CD8-positive, alpha-beta memory T cell (primary cell): Measurements from ENCODE around the gene NR1D1. TPM values are rescaled to one million over a fixed set of nuclear protein-coding genes. Genes with fewer than 3 reads are reported as not detected.

Source experiments
- CTCF ChIA-PET: fragments of 350-600 bp; sonication (Branson Sonifier 250); formaldehyde crosslinking; loops from one replicate; lab custom pipeline; 2021; ENCODE audit warnings: antibody characterized with exemption; lab: Charles Lee
- POLR2A ChIA-PET: fragments of 350-600 bp; sonication (Branson Sonifier 250); formaldehyde crosslinking; loops from one replicate; lab custom pipeline; 2021; ENCODE audit warnings: antibody characterized with exemption; lab: Charles Lee
- DNase-seq, 5 donors: peaks; one replicate each; pipeline versions ENCODE4 v3.0.0 to v3.0.0-alpha.2; 2020 to 2022; ENCODE audit warnings: mixed read lengths in 1 of 5
- H3K27ac ChIP-seq: one replicate; pipeline ENCODE4 v1.7.0; 2013; ENCODE audit warnings: low read depth, mild to moderate bottlenecking, low read length, moderate library complexity
- H3K27me3 ChIP-seq: 2 replicates; pipeline ENCODE4 v1.7.0; 2013; ENCODE audit warnings: low read length, mild to moderate bottlenecking; ENCODE audit not compliant: insufficient read depth, poor library complexity, severe bottlenecking
- H3K36me3 ChIP-seq: 2 replicates; pipeline ENCODE4 v1.7.0; 2013; ENCODE audit warnings: mild to moderate bottlenecking, low read length, moderate library complexity; ENCODE audit not compliant: insufficient read depth
- H3K4me1 ChIP-seq: 2 replicates; pipeline ENCODE4 v1.7.0; 2013; ENCODE audit warnings: mild to moderate bottlenecking, low read length, moderate library complexity; ENCODE audit not compliant: insufficient read depth
- H3K4me3 ChIP-seq: 2 replicates; pipeline ENCODE4 v1.7.0; 2013; ENCODE audit warnings: mild to moderate bottlenecking, low read length
- H3K9me3 ChIP-seq: 2 replicates; pipeline ENCODE4 v1.7.0; 2013; ENCODE audit warnings: mild to moderate bottlenecking, low read length
- H3K27ac Mint-ChIP-seq, 8 donors: one replicate each; pipeline ENCODE4 v1.8.0; 2020 to 2021; ENCODE audit warnings: mixed read lengths in 8 of 8, mild to moderate bottlenecking in 6 of 8, inconsistent platforms in 3 of 8, moderate library complexity in 3 of 8
- H3K27me3 Mint-ChIP-seq, 2 donors: one replicate each; pipeline ENCODE4 v1.8.0; 2020 to 2021; ENCODE audit warnings: mixed read lengths in 2 of 2, mild to moderate bottlenecking in 1 of 2, moderate library complexity in 1 of 2
- H3K36me3 Mint-ChIP-seq, 3 donors: one replicate each; pipeline ENCODE4 v1.8.0; 2020 to 2021; ENCODE audit warnings: mixed read lengths in 3 of 3, inconsistent platforms in 1 of 3, mild to moderate bottlenecking in 1 of 3
- H3K4me1 Mint-ChIP-seq, 3 donors: one replicate each; pipeline ENCODE4 v1.8.0; 2020 to 2021; ENCODE audit warnings: mixed read lengths in 3 of 3, inconsistent platforms in 1 of 3, mild to moderate bottlenecking in 1 of 3
- H3K4me3 Mint-ChIP-seq, 7 donors: one replicate each; pipeline ENCODE4 v1.8.0; 2020 to 2021; ENCODE audit warnings: mixed read lengths in 7 of 7, mild to moderate bottlenecking in 6 of 7, moderate library complexity in 4 of 7, inconsistent platforms in 2 of 7
- H3K9me3 Mint-ChIP-seq, 5 donors: one replicate each; pipeline ENCODE4 v1.8.0; 2020 to 2022; ENCODE audit warnings: mixed read lengths in 5 of 5, mild to moderate bottlenecking in 3 of 5, moderate library complexity in 2 of 5, inconsistent platforms in 1 of 5
- polyA plus RNA-seq: library from polyadenylated mRNA; unstranded; fragments of 300-500 nt; fragmentation: Illumina TruSeq; gene quantifications from one replicate; pipeline ENCODE4 v1.2.3, GENCODE V29; 2021
- total RNA-seq, 2 experiments: library from RNA; stranded (reverse); gene quantifications; one replicate each; pipeline ENCODE4 v1.2.3, GENCODE V29; 2021

Gene NR1D1
- total and polyA plus RNA-seq, 3 experiments from 2014 or later = 10.0 to 10.4 (median 10.2) TPM

- no peak for DNase-seq
- peaks cover 57 to 70% (median 66%) of the 10 kb centered on the region in 3 donors for H3K4me1 Mint-ChIP-seq
- Histone ChIP-seq H3K36me3 (peaks cover 21% of the 10 kb centered on the region), H3K4me3 (peak overlapping the region; percentile 49), H3K4me1 (peaks cover 61% of the 10 kb centered on the region), H3K27ac (no peak overlapping the region), H3K9me3 (no peaks in the 10 kb centered on the region), H3K27me3 (no peaks in the 10 kb centered on the region)
- H3K27me3 Mint-ChIP-seq = peaks cover 0 to 3% of the 10 kb centered on the region in 2 donors
- peak overlapping the region; percentile 68 to 99 (median 90) for H3K4me3 Mint-ChIP-seq
- H3K36me3 Mint-ChIP-seq = peaks cover 12 to 48% (median 15%) of the 10 kb centered on the region in 3 donors
- CTCF ChIA-PET = interaction anchor here (0.7 to 12.4 kb wide), 7 partner anchors 9 to 70 kb away, joined by 3 to 191 read pairs (median 3); partner anchors contain the start of gene MED24
- peak overlapping the region; percentile 81 to 100 (median 94) for H3K27ac Mint-ChIP-seq
- H3K9me3 Mint-ChIP-seq = no peaks in the 10 kb centered on the region
- POLR2A ChIA-PET = interaction anchor here (1.0 to 2.2 kb wide), 4 partner anchors 11 to 28 kb away, joined by 3 to 10 read pairs (median 5); no protein-coding TSS in a partner anchor
Measured at GRCh38 chr17:40095351-40095943, 4.9 kb downstream of the NR1D1 start.

DNA sequence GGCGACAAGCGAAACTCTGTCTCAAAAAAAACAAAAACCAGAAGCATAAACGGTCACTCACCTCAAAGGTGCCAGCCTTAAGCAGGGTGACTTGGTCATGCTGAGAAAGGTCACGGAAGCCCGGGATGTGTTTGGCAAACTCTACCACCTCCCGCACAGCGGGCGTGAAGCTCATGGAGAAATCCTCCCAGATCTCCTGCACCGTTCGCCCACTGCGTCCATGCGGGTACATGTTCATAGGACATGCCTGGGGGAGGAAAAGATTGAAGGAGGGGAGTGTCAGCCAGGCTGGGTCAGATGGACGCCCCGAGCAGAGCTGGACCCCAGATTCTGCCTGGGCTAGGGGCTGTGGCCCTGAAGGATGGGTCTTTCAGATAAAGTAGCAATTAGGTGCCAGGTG lies 5.5 kb downstream of the NR1D1 start:
- peaks cover 21% of the 10 kb centered on the region for H3K36me3 ChIP-seq
- no peaks in the 10 kb centered on the region for H3K9me3 Mint-ChIP-seq
- no peak overlapping the region for H3K27ac ChIP-seq
- no peaks in the 10 kb centered on the region for H3K27me3 ChIP-seq
- H3K27me3 Mint-ChIP-seq = peaks cover 0 to 3% of the 10 kb centered on the region in 2 donors
- peak overlapping the region in 5 of 7 donors; percentile 8 to 84 (median 47) for H3K4me3 Mint-ChIP-seq
- peak overlapping the region in 7 of 8 donors; percentile 72 to 100 (median 94) for H3K27ac Mint-ChIP-seq
- H3K9me3 ChIP-seq = no peaks in the 10 kb centered on the region
- ChIA-PET CTCF (interaction anchor here (1.2 to 12.4 kb wide), 6 partner anchors 17 to 74 kb away, joined by 3 to 191 read pairs (median 8); partner anchors contain the start of gene MED24), POLR2A (interaction anchor here (0.5 to 2.2 kb wide), 2 partner anchors 18 to 19 kb away, joined by 4 to 7 read pairs; no protein-coding TSS in a partner anchor)
- peaks cover 12 to 50% (median 15%) of the 10 kb centered on the region in 3 donors for H3K36me3 Mint-ChIP-seq
- H3K4me1 Mint-ChIP-seq = peaks cover 53 to 64% (median 60%) of the 10 kb centered on the region in 3 donors
- DNase-seq = no peak
- H3K4me1 ChIP-seq = peaks cover 58% of the 10 kb centered on the region
- no peak overlapping the region for H3K4me3 ChIP-seq

DNA sequence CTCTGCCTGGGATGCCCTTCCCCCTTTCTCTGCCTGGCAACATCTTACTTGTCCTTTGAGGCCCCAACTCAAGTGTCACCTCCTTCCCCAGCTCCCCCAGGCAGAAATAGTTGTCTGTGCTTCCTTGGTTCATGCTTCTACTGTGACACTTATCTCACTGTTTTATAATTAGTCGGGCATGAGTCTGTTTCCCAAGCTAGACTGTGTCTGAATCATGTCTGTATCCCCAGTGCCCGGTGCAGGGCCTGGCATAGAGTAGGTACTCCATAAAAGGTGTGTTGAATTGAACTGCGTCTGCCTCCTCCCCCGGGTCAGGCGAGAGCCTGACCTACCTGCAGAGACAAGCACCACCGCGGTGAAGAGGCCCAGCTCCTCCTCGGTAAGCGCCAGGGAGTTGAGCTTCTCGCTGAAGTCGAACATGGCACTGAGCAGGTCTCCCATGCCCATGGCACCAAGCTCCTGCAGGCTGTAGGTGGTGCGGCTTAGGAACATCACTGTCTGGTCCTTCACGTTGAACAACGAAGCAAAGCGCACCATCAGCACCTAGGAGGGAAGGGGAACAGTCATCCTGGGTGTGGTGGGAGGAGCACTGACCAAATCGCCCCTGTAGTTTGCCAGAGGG lies 6.7 kb downstream of the NR1D1 start:
- Mint-ChIP-seq H3K27me3 (peaks cover 0 to 3% of the 10 kb centered on the region in 2 donors), H3K9me3 (no peaks in the 10 kb centered on the region), H3K27ac (peak overlapping the region; percentile 9 to 94 (median 78)), H3K4me3 (no peak overlapping the region), H3K36me3 (peaks cover 12 to 58% (median 16%) of the 10 kb centered on the region in 3 donors), H3K4me1 (peaks cover 44 to 54% (median 52%) of the 10 kb centered on the region in 3 donors)
- H3K27ac ChIP-seq = no peak overlapping the region
- POLR2A ChIA-PET = interaction anchor here (1.5 kb wide), 1 partner anchor 18 kb away, joined by 9 read pairs; no protein-coding TSS in a partner anchor
- H3K4me1 ChIP-seq = peaks cover 49% of the 10 kb centered on the region
- DNase-seq = no peak
- CTCF ChIA-PET = interaction anchor here (1.2 to 12.4 kb wide), 6 partner anchors 14 to 75 kb away, joined by 3 to 191 read pairs (median 6); no protein-coding TSS in a partner anchor
- H3K4me3 ChIP-seq = no peak overlapping the region
- peaks cover 21% of the 10 kb centered on the region for H3K36me3 ChIP-seq
- no peaks in the 10 kb centered on the region for H3K9me3 ChIP-seq
- no peaks in the 10 kb centered on the region for H3K27me3 ChIP-seq

- no peak overlapping the region for H3K4me3 Mint-ChIP-seq
- POLR2A ChIA-PET = interaction anchor here (1.5 kb wide), 1 partner anchor 19 kb away, joined by 9 read pairs; no protein-coding TSS in a partner anchor
- Histone ChIP-seq H3K27me3 (no peaks in the 10 kb centered on the region), H3K9me3 (no peaks in the 10 kb centered on the region), H3K36me3 (peaks cover 25% of the 10 kb centered on the region), H3K27ac (no peak overlapping the region), H3K4me3 (no peak overlapping the region), H3K4me1 (peaks cover 43% of the 10 kb centered on the region)
- peaks cover 12 to 63% (median 16%) of the 10 kb centered on the region in 3 donors for H3K36me3 Mint-ChIP-seq
- no peak for DNase-seq
- peaks cover 38 to 48% (median 46%) of the 10 kb centered on the region in 3 donors for H3K4me1 Mint-ChIP-seq
- H3K27me3 Mint-ChIP-seq = peaks cover 0 to 3% of the 10 kb centered on the region in 2 donors
- no peaks in the 10 kb centered on the region for H3K9me3 Mint-ChIP-seq
- peak overlapping the region in 6 of 8 donors; percentile 9 to 94 (median 71) for H3K27ac Mint-ChIP-seq
- CTCF ChIA-PET = interaction anchor here (1.2 to 12.4 kb wide), 5 partner anchors 14 to 65 kb away, joined by 3 to 191 read pairs (median 9); no protein-coding TSS in a partner anchor
Measured at GRCh38 chr17:40093005-40093579, 7.3 kb downstream of the NR1D1 start.

- Mint-ChIP-seq H3K36me3 (peaks cover 12 to 67% (median 16%) of the 10 kb centered on the region in 3 donors), H3K4me1 (peaks cover 33 to 43% (median 41%) of the 10 kb centered on the region in 3 donors), H3K9me3 (no peaks in the 10 kb centered on the region), H3K27ac (peak overlapping the region in 3 of 8 donors; percentile 42 to 87 (median 66)), H3K27me3 (peaks cover 0 to 3% of the 10 kb centered on the region in 2 donors), H3K4me3 (no peak overlapping the region)
- CTCF ChIA-PET = interaction anchor here (1.3 to 12.4 kb wide), 3 partner anchors 15 to 19 kb away, joined by 3 to 191 read pairs (median 16); no protein-coding TSS in a partner anchor
- Histone ChIP-seq H3K36me3 (peaks cover 28% of the 10 kb centered on the region), H3K4me3 (no peak overlapping the region), H3K9me3 (no peaks in the 10 kb centered on the region), H3K27ac (no peak overlapping the region), H3K4me1 (peaks cover 38% of the 10 kb centered on the region), H3K27me3 (no peaks in the 10 kb centered on the region)
- POLR2A ChIA-PET = interaction anchor here (1.5 kb wide), 1 partner anchor 20 kb away, joined by 9 read pairs; no protein-coding TSS in a partner anchor
- no peak for DNase-seq
Measured at GRCh38 chr17:40092581-40092980, 7.8 kb downstream of the NR1D1 start.

DNA sequence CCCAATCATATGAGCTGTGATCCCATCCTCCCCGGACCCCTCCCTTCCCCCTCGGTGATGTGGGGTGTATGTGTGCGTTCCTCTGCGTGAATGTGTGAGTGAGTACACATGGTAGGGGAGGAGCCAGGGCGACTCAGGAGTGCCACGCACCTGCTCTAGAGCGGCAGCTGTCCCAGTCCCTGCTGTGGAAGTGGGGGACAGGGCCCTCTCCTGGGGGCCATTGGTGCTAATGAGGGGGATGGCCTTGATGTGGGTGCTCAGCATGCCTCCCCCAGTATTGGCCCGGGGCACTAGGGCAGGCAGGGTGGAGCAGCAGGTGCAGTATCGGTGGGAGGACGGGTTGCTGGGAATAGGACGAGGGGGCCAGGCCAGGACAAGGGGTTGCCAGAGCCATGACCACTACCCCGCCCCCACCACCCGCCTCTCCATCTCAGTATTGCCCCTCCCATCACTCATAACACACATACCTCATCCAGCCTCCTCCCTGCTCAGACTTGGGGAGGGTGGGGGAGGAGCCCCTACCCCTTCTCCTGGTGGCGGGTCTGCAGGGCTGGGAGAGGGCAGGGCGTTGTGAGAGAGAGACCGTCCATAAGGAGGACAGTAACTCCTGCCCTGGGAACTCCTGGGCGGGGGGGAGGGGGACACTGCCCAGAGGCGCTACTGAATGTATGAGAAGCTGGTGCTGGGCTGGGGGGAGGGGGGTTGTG lies 8.5 kb downstream of the NR1D1 start:
- peaks cover 31% of the 10 kb centered on the region for H3K4me1 ChIP-seq
- Mint-ChIP-seq H3K27me3 (peaks cover 0 to 3% of the 10 kb centered on the region in 2 donors), H3K4me3 (no peak overlapping the region), H3K36me3 (peaks cover 18 to 71% (median 19%) of the 10 kb centered on the region in 3 donors), H3K9me3 (no peaks in the 10 kb centered on the region), H3K4me1 (peaks cover 27 to 42% (median 39%) of the 10 kb centered on the region in 3 donors), H3K27ac (no peak overlapping the region)
- POLR2A ChIA-PET = no interaction called here
- no peaks in the 10 kb centered on the region for H3K27me3 ChIP-seq
- no peak for DNase-seq
- H3K36me3 ChIP-seq = peaks cover 33% of the 10 kb centered on the region
- H3K27ac ChIP-seq = no peak overlapping the region
- CTCF ChIA-PET = interaction anchor here (2.2 to 12.4 kb wide), 3 partner anchors 16 to 20 kb away, joined by 16 to 191 read pairs (median 18); no protein-coding TSS in a partner anchor
- H3K9me3 ChIP-seq = no peaks in the 10 kb centered on the region
- no peak overlapping the region for H3K4me3 ChIP-seq
